ENCODE data around the gene TBC1D2.

- no peak for TF ChIP-seq CTCF (IDR thresholded peaks at IDR 0.05; ENCODE audit: low read depth, low read length)
- peak; percentile 36 for TF ChIP-seq POLR2A (IDR thresholded peaks at IDR 0.05; ENCODE audit: extremely low read depth, insufficient read length)
- peak; percentile 74 for TF ChIP-seq MAX (IDR thresholded peaks at IDR 0.05; ENCODE audit: low read depth, low read length)
These were observed at the start of gene TBC1D2 for GRCh38 chr9:98255578-98256296.

Measured in NB4 (cell line).